ENCODE results near the gene DDX1. TPM values are rescaled to one million over a fixed set of nuclear protein-coding genes. Genes with fewer than 3 reads are reported as not detected.

Gene DDX1
- total RNA-seq, 4 donors from 2014 or later = 23.8 to 93.1 (median 56.6) TPM

DNA sequence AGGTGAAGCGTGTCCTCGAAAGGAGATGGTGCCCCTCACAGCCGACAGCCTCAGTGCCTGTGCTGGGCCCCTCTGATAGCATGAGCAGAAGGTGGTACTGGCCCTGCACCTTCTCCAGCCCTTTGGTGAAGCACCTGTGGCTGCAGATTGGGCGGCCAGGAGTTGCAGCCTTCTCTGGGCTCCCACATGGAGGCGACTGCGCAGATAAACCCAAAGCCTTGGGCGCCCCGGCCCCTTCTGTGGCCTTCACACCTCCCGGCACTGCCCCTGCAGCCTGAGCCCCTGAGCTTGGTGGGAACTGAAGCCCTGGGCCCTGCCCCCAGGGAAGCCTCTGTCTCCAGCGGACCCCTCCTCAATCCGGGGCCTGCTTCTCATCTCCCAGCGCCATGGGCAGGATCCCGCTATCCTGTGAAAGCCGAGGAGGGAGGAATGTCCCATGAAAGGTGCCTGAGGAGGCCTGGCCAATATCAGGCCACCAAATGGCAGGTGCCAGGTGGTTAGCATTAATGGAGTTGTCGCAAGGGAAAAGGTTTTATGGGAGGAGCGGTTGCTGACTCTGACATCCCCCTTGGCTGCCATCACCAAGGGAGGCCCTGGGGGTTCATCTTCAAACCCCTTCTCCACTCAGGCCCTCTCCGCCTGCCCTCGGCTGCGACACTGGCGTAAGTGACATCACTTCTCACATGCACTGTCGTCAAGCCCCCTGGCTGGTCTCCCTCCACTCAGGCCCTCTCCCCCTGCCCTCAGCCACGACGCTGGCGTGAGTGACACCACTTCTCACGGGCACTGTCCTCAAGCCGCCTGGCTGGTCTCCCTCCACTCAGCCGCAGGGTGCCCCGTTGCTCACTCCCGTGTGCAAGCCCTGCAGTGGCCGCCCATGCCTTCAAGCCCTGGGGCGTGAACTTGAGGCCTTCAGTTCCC is 62.4 kb downstream of the DDX1 start:
- Histone ChIP-seq H3K36me3 (no peaks in the 10 kb centered on the region), H3K27ac (no peak overlapping the region), H3K4me3 (no peak overlapping the region), H3K9me3 (no peaks in the 10 kb centered on the region), H3K4me1 (no peaks in the 10 kb centered on the region), H3K27me3 (no peaks in the 10 kb centered on the region)
- TF ChIP-seq POLR2A (IDR thresholded peaks at IDR 0.05) = no peak
- no peak for TF ChIP-seq CTCF (IDR thresholded peaks at IDR 0.05)
- no peak for DNase-seq
- intact Hi-C loops (cut with DNase I; ENCODE audit: low total_unique reads) = no loop called here

GRCh38 chr2:15654727-15655073 is 63.0 kb downstream of the DDX1 start:
- Histone ChIP-seq H3K36me3 (no peaks in the 10 kb centered on the region), H3K4me3 (no peak overlapping the region), H3K27me3 (no peaks in the 10 kb centered on the region), H3K4me1 (no peaks in the 10 kb centered on the region), H3K27ac (no peak overlapping the region), H3K9me3 (no peaks in the 10 kb centered on the region)
- DNase-seq = no peak
- TF ChIP-seq POLR2A (IDR thresholded peaks at IDR 0.05) (no peak), CTCF (IDR thresholded peaks at IDR 0.05) (no peak)
- intact Hi-C loops (cut with DNase I; ENCODE audit: low total_unique reads) = no loop called here

- DNase-seq = no peak
- H3K27me3 ChIP-seq = no peaks in the 10 kb centered on the region
- no peaks in the 10 kb centered on the region for H3K36me3 ChIP-seq
- intact Hi-C loops (cut with DNase I; ENCODE audit: low total_unique reads) = no loop called here
- no peaks in the 10 kb centered on the region for H3K9me3 ChIP-seq
- no peak overlapping the region for H3K4me3 ChIP-seq
- H3K27ac ChIP-seq = no peak overlapping the region
- H3K4me1 ChIP-seq = no peaks in the 10 kb centered on the region
- TF ChIP-seq POLR2A (IDR thresholded peaks at IDR 0.05) = no peak
- TF ChIP-seq CTCF (IDR thresholded peaks at IDR 0.05) = no peak
Observed at GRCh38 chr2:15655123-15655887, 63.6 kb downstream of the DDX1 start.

DNA sequence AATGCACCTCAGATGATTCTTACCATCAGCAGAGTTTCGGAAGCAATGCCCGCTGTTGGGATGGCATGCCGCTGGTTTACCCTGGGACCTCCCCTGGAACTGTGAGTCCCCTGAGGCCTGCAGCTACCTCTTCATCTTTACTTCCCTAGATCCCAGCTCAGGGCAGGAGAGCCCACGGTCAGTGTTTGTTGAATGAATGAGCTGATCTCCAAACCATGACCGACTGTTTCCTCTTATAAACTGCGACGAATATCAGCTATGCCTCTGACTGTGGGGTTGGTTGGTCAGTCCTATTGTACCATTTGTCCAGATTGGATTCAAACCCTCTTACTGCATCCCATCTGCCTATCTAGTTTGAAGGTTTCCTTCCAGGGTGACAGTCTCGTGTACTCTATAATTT is 64.4 kb downstream of the DDX1 start:
- no peaks in the 10 kb centered on the region for H3K27me3 ChIP-seq
- no peak for TF ChIP-seq POLR2A (IDR thresholded peaks at IDR 0.05)
- no peak for TF ChIP-seq CTCF (IDR thresholded peaks at IDR 0.05)
- no peak overlapping the region for H3K4me3 ChIP-seq
- no peaks in the 10 kb centered on the region for H3K4me1 ChIP-seq
- intact Hi-C loops (cut with DNase I; ENCODE audit: low total_unique reads) = no loop called here
- no peak overlapping the region for H3K27ac ChIP-seq
- H3K9me3 ChIP-seq = no peaks in the 10 kb centered on the region
- H3K36me3 ChIP-seq = no peaks in the 10 kb centered on the region
- DNase-seq = no peak

DNA sequence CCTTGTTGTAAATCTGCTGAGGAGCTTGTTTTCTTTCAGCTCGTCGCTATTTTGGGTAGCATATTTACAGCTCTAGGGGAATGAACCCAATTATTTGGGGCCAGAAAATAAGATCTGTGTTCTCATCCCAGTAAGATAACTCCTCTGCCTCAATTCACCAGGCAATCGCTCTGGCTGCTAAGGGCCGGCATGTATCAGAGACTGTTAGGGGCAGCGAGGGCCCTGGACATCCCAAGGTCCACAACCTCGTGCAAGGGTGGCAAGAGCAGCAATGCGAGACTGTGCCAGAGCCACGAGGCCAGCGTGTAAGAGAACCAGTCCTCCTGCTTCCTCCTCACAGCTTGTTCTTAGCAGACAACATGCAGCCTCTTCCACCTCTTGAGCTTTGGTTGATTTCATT is 66.1 kb downstream of the DDX1 start:
- Histone ChIP-seq H3K9me3 (no peaks in the 10 kb centered on the region), H3K4me3 (no peak overlapping the region), H3K27me3 (no peaks in the 10 kb centered on the region), H3K36me3 (no peaks in the 10 kb centered on the region), H3K27ac (no peak overlapping the region), H3K4me1 (no peaks in the 10 kb centered on the region)
- no peak for DNase-seq
- intact Hi-C loops (cut with DNase I; ENCODE audit: low total_unique reads) = no loop called here
- TF ChIP-seq CTCF (IDR thresholded peaks at IDR 0.05) (no peak), POLR2A (IDR thresholded peaks at IDR 0.05) (no peak)

Measured in uterus (tissue), 4 donors.